Neural crest cell (in vitro differentiated cells): ENCODE results near the gene PNPLA1. TPM values are rescaled to one million over a fixed set of nuclear protein-coding genes. Genes with fewer than 3 reads are reported as not detected.

Experiments
- DNase-seq: peaks from one replicate; pipeline ENCODE4 v3.0.0; 2021; ENCODE audit warnings: low read depth, mixed read lengths, low spot score
- H3K27ac Mint-ChIP-seq: one replicate; pipeline ENCODE4 v1.8.0; 2021; ENCODE audit warnings: mild to moderate bottlenecking, mixed read lengths; ENCODE audit not compliant: unreplicated experiment
- H3K27me3 Mint-ChIP-seq: 2 replicates; pipeline ENCODE4 v1.8.0; 2021; ENCODE audit warnings: low read depth, mild to moderate bottlenecking, mixed read lengths
- H3K36me3 Mint-ChIP-seq: 2 replicates; pipeline ENCODE4 v1.8.0; 2021; ENCODE audit warnings: low read depth, mild to moderate bottlenecking, mixed read lengths
- H3K4me1 Mint-ChIP-seq: 2 replicates; pipeline ENCODE4 v1.8.0; 2021; ENCODE audit warnings: mixed read lengths
- H3K4me3 Mint-ChIP-seq: one replicate; pipeline ENCODE4 v1.8.0; 2021; ENCODE audit warnings: mild to moderate bottlenecking, mixed read lengths
- H3K9me3 Mint-ChIP-seq: 2 replicates; pipeline ENCODE4 v1.8.0; 2021; ENCODE audit warnings: mixed read lengths
- total RNA-seq: library from RNA; stranded (reverse); gene quantifications from 2 replicates; pipeline ENCODE4 v1.2.1, GENCODE V29; 2021
- TF ChIP-seq, protein P1 (sequence below): fragments of 200-600 bp; sonication (generic); conservative IDR thresholded peaks from 2 replicates; pipeline ENCODE4 v1.5.0; 2021; ENCODE audit warnings: antibody characterized with exemption, mild to moderate bottlenecking

Gene PNPLA1
- total RNA-seq, 1 donor from 2014 or later: not detected

DNA sequence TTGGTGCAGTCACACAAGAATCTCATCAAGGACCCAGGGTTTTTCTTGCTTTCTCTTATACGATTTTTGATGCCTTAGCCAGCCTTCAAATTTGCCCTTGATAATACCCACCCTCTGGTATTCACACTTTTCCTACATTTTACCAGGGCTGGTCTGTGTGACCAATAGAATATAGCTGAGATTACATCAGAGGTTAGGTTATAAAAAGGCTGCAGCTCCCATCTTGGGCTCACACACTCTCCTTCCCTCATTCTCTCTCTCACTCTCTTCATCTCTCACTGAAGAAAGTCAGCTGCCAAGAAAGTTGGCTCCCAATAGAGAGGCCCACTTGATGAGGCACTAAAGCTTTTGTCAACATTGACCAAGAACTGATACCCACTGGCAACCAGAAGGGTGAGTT, 4.1 kb upstream of the PNPLA1 start:
- no peak overlapping the region for H3K27ac Mint-ChIP-seq
- no peaks in the 10 kb centered on the region for H3K9me3 Mint-ChIP-seq
- H3K27me3 Mint-ChIP-seq: peaks cover 2% of the 10 kb centered on the region
- TF ChIP-seq, protein P1, sequence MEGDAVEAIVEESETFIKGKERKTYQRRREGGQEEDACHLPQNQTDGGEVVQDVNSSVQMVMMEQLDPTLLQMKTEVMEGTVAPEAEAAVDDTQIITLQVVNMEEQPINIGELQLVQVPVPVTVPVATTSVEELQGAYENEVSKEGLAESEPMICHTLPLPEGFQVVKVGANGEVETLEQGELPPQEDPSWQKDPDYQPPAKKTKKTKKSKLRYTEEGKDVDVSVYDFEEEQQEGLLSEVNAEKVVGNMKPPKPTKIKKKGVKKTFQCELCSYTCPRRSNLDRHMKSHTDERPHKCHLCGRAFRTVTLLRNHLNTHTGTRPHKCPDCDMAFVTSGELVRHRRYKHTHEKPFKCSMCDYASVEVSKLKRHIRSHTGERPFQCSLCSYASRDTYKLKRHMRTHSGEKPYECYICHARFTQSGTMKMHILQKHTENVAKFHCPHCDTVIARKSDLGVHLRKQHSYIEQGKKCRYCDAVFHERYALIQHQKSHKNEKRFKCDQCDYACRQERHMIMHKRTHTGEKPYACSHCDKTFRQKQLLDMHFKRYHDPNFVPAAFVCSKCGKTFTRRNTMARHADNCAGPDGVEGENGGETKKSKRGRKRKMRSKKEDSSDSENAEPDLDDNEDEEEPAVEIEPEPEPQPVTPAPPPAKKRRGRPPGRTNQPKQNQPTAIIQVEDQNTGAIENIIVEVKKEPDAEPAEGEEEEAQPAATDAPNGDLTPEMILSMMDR: no peak
- no peak overlapping the region for H3K4me3 Mint-ChIP-seq
- no peaks in the 10 kb centered on the region for H3K4me1 Mint-ChIP-seq
- H3K36me3 Mint-ChIP-seq: no peaks in the 10 kb centered on the region
- DNase-seq: no peak

DNA sequence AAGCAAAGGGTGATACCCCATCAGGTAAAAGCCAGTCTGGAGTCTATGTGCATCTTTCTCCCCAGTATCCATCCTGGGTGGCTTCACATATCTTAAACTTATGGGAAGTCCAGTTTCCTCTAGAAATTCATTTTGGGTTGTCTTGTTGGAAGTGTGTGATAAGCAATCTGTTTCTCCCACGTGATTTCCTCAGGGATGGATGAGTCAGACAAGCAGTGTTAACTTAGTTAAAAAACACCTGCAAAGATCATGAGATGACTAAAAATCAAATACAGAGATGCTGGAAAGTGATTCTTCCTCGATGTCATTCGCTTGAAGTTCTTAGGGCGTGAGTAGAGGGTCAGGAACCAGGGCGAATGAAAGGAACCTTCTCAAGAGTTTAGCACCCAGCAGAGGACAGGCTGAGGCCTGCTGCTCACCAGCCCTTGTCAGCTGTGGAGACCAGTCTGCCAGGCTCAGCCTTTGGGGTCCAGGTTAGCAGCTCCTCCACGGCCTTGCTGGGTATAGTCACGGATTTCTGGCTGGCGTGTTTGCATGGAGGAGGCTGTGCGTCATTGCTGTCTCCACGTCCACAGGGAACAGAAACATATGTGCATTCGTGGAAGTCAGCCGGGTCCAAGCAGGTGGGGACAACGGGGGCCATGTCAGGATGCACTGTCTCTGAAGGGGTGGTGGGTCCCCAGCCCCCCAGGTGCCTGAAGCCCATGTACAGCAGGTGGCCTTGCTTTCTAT, 2.8 kb upstream of the PNPLA1 start:
- Mint-ChIP-seq H3K27ac (no peak overlapping the region), H3K4me3 (no peak overlapping the region), H3K36me3 (no peaks in the 10 kb centered on the region), H3K4me1 (no peaks in the 10 kb centered on the region), H3K9me3 (no peaks in the 10 kb centered on the region), H3K27me3 (peaks cover 7% of the 10 kb centered on the region)
- no peak for DNase-seq
- TF ChIP-seq, protein P1: no peak

DNA sequence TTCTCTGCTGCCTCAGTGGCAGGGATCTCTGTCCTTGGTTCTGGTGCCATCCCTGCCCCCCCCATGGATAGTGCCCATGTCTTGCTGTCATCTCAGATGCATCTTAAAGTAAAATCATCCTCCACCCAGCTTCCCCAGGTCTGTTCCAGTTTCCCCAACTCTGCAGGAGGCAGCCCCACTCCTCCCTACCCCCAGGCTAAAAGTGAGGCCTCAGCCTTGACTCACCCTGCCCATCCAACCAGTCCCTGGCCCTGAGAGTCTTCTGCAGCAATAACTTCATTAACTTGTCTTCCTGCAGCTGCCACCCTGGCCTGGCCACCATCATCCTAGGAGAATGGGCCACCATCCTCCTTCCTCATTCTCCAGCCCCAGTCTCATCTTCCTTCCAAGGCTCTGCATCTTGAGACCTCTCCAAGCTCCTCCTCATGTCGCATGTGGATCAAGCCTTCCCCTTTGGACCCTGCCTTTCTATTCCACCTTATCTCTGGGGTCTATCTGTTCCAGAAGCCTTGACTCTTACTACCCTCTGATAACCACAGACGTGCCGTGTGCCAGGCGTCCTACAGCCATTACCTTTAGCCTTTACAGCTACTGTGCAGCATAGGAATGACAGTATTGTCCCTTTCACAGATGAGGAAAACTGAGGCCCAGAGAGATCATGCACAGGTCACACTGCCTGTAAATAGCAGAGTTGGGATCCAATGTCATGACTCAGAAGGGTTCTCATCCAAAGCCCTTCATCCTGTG, 2.0 kb upstream of the PNPLA1 start:
- no peak for DNase-seq
- Mint-ChIP-seq H3K4me3 (no peak overlapping the region), H3K4me1 (no peaks in the 10 kb centered on the region), H3K27ac (no peak overlapping the region), H3K36me3 (no peaks in the 10 kb centered on the region), H3K9me3 (no peaks in the 10 kb centered on the region), H3K27me3 (peaks cover 4% of the 10 kb centered on the region)
- TF ChIP-seq, protein P1: no peak

DNA sequence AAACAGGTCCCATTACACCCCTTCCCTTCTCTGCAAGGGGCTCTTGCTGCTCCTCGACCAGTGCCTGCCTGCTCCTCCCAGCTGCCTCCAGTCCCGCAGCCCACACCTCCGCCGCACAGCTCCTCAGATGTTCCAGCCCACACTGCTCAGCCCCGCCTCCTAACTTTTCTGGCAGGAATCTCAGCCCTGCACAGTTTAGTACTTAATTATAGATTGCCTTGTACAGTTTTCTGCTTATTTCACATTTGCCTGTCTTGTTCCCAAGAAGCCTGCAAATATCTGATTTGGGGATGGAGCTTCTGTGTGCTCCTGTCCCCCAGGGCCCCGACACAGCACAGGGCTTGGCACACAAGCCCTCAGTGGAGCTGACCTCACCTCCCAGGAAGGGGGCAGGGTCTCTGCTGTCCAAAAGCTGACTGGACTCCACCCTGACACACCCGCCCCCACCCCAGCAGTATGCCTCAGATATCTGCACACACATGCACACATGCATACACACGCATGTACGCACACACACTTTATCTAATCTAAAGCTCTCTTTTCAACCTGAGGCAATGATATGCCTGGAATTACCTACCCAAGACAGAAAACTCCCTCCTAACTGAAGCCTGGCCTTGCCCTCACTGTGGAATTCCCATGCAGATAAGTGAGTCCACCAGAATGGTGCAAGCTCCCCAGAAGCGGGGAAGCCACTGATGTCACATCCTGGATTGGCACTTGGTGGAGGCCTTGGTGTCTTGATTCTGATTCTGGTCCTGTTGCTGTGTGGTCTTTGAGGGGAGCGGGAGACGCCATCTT, 1.2 kb upstream of the PNPLA1 start:
- no peak for DNase-seq
- Mint-ChIP-seq H3K4me1 (no peaks in the 10 kb centered on the region), H3K36me3 (no peaks in the 10 kb centered on the region), H3K27ac (no peak overlapping the region), H3K27me3 (peaks cover 8% of the 10 kb centered on the region), H3K9me3 (no peaks in the 10 kb centered on the region), H3K4me3 (no peak overlapping the region)
- TF ChIP-seq, protein P1: no peak

DNA sequence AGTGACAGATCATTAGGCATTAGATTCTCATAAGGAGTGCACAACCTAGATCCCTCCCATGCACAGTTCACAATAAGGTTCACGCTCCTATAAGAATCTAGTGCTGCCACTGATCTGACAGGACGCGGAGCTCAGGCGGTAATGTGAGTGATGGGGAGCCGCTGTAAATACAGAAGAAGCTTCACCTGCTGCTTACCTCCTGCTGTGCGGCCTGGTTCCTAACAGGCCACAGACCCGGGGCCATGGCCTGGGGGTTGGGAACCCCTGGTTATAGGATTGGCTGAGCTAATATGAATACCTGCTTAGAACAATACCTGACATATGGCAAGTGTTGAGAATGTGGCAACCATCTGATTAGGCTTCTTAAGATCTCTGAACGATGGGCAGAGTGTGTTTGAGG, 2.4 kb downstream of the PNPLA1 start:
- Mint-ChIP-seq H3K9me3 (no peaks in the 10 kb centered on the region), H3K27me3 (peaks cover 25% of the 10 kb centered on the region), H3K4me3 (no peak overlapping the region), H3K4me1 (no peaks in the 10 kb centered on the region), H3K27ac (no peak overlapping the region), H3K36me3 (no peaks in the 10 kb centered on the region)
- TF ChIP-seq, protein P1: no peak
- no peak for DNase-seq
